Neural cell (in vitro differentiated cells): ENCODE results near the gene PIGT.

Experiments used
- CTCF ChIP-seq: fragments of 450-650 bp; IDR thresholded peaks from 2 replicates; pipeline ENCODE4 v1.5.1; 2014; ENCODE audit warnings: antibody characterized with exemption, mild to moderate bottlenecking, moderate library complexity; ENCODE audit not compliant: poor library complexity, severe bottlenecking
- EZH2 ChIP-seq: fragments of 200-600, 300-800 bp; shearing (Covaris generic), sonication (generic); IDR thresholded peaks from 2 replicates; pipeline ENCODE4 v1.6.1; 2014; ENCODE audit warnings: antibody characterized with exemption, low read length, borderline replicate concordance, mild to moderate bottlenecking; ENCODE audit not compliant: insufficient read depth, poor library complexity, severe bottlenecking
- POLR2AphosphoS5 ChIP-seq: IDR thresholded peaks from 2 replicates; pipeline ENCODE4 v1.6.1; 2012
- RAD21 ChIP-seq: fragments of 450-650 bp; conservative IDR thresholded peaks from 2 replicates; pipeline ENCODE4 v1.6.1; 2014; ENCODE audit warnings: antibody characterized with exemption, mild to moderate bottlenecking, moderate library complexity
- SMC3 ChIP-seq: fragments of 450-650 bp; conservative IDR thresholded peaks from 2 replicates; pipeline ENCODE4 v1.6.1; 2014; ENCODE audit warnings: antibody characterized with exemption, mild to moderate bottlenecking, moderate library complexity; ENCODE audit not compliant: poor library complexity
- TAF1 ChIP-seq: IDR thresholded peaks from 2 replicates; pipeline ENCODE4 v1.6.1; 2012; ENCODE audit warnings: low read depth

- TF ChIP-seq CTCF = no peak
- TF ChIP-seq RAD21 = peak; percentile 20
- no peak for TF ChIP-seq EZH2
- TF ChIP-seq TAF1 = no peak
- no peak for TF ChIP-seq POLR2AphosphoS5
- no peak for TF ChIP-seq SMC3
These were observed 55.0 kb downstream of the PIGT start for GRCh38 chr20:45470937-45471336.
